ENCODE results near the gene NFATC1. TPM values are rescaled to one million over a fixed set of nuclear protein-coding genes. Genes with fewer than 3 reads are reported as not detected.

The NFATC1 gene
- polyA plus RNA-seq, 2 of the 4 experiments (the other 2 are of a cell fraction) = 0.52 to 1.7 TPM

DNA sequence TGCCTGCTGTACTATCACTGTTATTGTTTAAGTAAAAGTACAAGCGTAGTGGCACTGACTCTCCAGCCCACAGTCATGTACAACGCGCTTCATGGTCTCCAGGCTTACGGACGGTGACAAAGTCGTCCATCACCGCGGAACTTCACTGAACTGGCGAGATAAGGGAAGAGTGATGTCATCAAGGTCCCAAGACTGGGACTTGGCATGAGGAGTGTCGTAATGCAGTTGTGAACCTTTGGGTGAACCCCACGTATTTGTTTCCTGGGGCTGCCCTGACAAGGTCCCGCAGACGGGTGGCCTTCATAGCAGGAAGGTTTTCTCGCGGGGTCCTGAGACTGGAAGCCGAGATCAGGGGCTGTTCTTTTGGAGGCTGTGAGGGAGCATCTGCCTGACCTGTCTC lies 17.3 kb downstream of the NFATC1 start:
- no peak overlapping the region for H3K27ac ChIP-seq
- H3K4me3 ChIP-seq = no peak overlapping the region
- ATAC-seq = no peak
- no peak overlapping the region for H3K4me2 ChIP-seq
- H3K4me1 ChIP-seq = no peaks in the 10 kb centered on the region
- H3K9me3 ChIP-seq = no peaks in the 10 kb centered on the region
- CTCF ChIA-PET = no interaction called here
- TF ChIP-seq HOXA7 (CRISPR knock-in tag; IDR thresholded peaks at IDR 0.05) (no peak), FOXS1 (CRISPR knock-in tag; IDR thresholded peaks at IDR 0.05) (no peak), TP53 (CRISPR knock-in tag; IDR thresholded peaks at IDR 0.05) (no peak), FOSB (CRISPR knock-in tag; IDR thresholded peaks at IDR 0.05) (no peak), NPAS2 (CRISPR knock-in tag; IDR thresholded peaks at IDR 0.05; ENCODE audit: borderline replicate concordance) (no peak), EHMT2 (IDR thresholded peaks at IDR 0.05; ENCODE audit: low read depth) (no peak), CHD4 (IDR thresholded peaks at IDR 0.05; ENCODE audit: borderline replicate concordance) (no peak), MYC (IDR thresholded peaks at IDR 0.05; ENCODE audit: borderline replicate concordance, low read length) (no peak), HDAC2 (IDR thresholded peaks at IDR 0.05) (no peak), PHF8 (IDR thresholded peaks at IDR 0.05; ENCODE audit: borderline replicate concordance, low read depth) (no peak), EP300 (IDR thresholded peaks at IDR 0.05) (no peak), NFE2L2 (conservative IDR thresholded peaks at IDR 0.05; ENCODE audit: low read length) (no peak)
- TF ChIP-seq, protein P1, sequence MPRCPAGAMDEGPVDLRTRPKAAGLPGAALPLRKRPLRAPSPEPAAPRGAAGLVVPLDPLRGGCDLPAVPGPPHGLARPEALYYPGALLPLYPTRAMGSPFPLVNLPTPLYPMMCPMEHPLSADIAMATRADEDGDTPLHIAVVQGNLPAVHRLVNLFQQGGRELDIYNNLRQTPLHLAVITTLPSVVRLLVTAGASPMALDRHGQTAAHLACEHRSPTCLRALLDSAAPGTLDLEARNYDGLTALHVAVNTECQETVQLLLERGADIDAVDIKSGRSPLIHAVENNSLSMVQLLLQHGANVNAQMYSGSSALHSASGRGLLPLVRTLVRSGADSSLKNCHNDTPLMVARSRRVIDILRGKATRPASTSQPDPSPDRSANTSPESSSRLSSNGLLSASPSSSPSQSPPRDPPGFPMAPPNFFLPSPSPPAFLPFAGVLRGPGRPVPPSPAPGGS (IDR thresholded peaks at IDR 0.05) = no peak
- TF ChIP-seq, protein P2, sequence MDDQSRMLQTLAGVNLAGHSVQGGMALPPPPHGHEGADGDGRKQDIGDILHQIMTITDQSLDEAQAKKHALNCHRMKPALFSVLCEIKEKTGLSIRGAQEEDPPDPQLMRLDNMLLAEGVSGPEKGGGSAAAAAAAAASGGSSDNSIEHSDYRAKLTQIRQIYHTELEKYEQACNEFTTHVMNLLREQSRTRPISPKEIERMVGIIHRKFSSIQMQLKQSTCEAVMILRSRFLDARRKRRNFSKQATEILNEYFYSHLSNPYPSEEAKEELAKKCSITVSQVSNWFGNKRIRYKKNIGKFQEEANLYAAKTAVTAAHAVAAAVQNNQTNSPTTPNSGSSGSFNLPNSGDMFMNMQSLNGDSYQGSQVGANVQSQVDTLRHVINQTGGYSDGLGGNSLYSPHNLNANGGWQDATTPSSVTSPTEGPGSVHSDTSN (IDR thresholded peaks at IDR 0.05) = no peak
- TF ChIP-seq, protein P3, sequence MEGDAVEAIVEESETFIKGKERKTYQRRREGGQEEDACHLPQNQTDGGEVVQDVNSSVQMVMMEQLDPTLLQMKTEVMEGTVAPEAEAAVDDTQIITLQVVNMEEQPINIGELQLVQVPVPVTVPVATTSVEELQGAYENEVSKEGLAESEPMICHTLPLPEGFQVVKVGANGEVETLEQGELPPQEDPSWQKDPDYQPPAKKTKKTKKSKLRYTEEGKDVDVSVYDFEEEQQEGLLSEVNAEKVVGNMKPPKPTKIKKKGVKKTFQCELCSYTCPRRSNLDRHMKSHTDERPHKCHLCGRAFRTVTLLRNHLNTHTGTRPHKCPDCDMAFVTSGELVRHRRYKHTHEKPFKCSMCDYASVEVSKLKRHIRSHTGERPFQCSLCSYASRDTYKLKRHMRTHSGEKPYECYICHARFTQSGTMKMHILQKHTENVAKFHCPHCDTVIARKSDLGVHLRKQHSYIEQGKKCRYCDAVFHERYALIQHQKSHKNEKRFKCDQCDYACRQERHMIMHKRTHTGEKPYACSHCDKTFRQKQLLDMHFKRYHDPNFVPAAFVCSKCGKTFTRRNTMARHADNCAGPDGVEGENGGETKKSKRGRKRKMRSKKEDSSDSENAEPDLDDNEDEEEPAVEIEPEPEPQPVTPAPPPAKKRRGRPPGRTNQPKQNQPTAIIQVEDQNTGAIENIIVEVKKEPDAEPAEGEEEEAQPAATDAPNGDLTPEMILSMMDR (IDR thresholded peaks at IDR 0.05) = no peak
- TF ChIP-seq, protein P4, sequence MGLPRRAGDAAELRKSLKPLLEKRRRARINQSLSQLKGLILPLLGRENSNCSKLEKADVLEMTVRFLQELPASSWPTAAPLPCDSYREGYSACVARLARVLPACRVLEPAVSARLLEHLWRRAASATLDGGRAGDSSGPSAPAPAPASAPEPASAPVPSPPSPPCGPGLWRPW (IDR thresholded peaks at IDR 0.05) = no peak
- DNase-seq (ENCODE audit: low read depth in 1 of 2, low spot score in 1 of 2) = no peak
- POLR2A ChIA-PET = no interaction called here
- FAIRE-seq = no peak
- WGBS (ENCODE audit: missing lambda C conversion rate) = 79% methylated on average over 10 of the region's 16 CpGs

DNA sequence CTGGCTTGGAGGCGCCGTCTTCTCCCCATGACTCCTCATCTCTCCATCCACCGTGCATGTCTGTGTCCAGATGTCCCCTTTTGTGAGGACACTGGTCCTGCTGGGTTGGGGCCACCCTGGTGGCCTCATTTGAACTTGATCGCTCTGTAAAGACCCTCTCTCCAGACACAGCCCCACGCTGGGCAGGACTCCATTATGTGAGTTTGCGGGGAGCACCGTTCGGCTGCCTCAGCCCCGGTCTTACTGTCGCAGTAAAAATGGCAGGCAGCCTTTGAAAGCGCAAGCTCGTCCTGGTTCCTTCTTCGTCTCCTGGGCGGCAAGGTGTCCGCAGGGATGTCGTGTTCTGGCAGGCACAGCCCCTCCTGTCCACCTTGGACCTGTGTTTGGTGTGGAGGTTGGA lies 17.7 kb downstream of the NFATC1 start:
- FAIRE-seq (no peak), ATAC-seq (no peak), DNase-seq (ENCODE audit: low read depth in 1 of 2, low spot score in 1 of 2) (no peak)
- TF ChIP-seq EHMT2 (IDR thresholded peaks at IDR 0.05; ENCODE audit: low read depth) = no peak
- no peak for TF ChIP-seq EHF (CRISPR knock-in tag; IDR thresholded peaks at IDR 0.05)
- TF ChIP-seq, protein P5, sequence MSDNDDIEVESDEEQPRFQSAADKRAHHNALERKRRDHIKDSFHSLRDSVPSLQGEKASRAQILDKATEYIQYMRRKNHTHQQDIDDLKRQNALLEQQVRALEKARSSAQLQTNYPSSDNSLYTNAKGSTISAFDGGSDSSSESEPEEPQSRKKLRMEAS (IDR thresholded peaks at IDR 0.05) = no peak
- TF ChIP-seq MYC (IDR thresholded peaks at IDR 0.05; ENCODE audit: borderline replicate concordance, low read length) = no peak
- no peak for TF ChIP-seq CHD4 (IDR thresholded peaks at IDR 0.05; ENCODE audit: borderline replicate concordance)
- no peak for TF ChIP-seq CBX2 (IDR thresholded peaks at IDR 0.05; ENCODE audit: borderline replicate concordance, low read depth)
- no peak for TF ChIP-seq TFCP2L1 (CRISPR knock-in tag; IDR thresholded peaks at IDR 0.05)
- no peak for TF ChIP-seq KDM1A (IDR thresholded peaks at IDR 0.05; ENCODE audit: low read depth)
- no peak for TF ChIP-seq JUN (IDR thresholded peaks at IDR 0.05)
- Histone ChIP-seq H3K27ac (no peak overlapping the region), H3K4me1 (no peaks in the 10 kb centered on the region), H3K4me3 (no peak overlapping the region), H3K4me2 (no peak overlapping the region), H3K9me3 (no peaks in the 10 kb centered on the region)
- ChIA-PET CTCF (no interaction called here), POLR2A (no interaction called here)
- WGBS (ENCODE audit: missing lambda C conversion rate) = 87% methylated on average over 8 of the region's 16 CpGs
